IPS DF 6.9 (cell line): ENCODE data around the gene ARHGEF6.
"Not testable (repeated sequence)": the region's sequence is repeated elsewhere in the genome, so short reads cannot be mapped to it uniquely, and the experiment has no call there.

Source experiments
- DNase-seq: peaks from one replicate; pipeline ENCODE4 v3.0.0-alpha.2; 2013; ENCODE audit warnings: low read depth, low spot score
- H3K27ac ChIP-seq: one replicate; pipeline ENCODE4 v1.5.1; 2013; ENCODE audit warnings: low read length, control low read depth
- H3K27me3 ChIP-seq: 2 replicates; pipeline ENCODE4 v1.6.1; 2013; ENCODE audit warnings: mild to moderate bottlenecking, low read length; ENCODE audit not compliant: control insufficient read depth, insufficient read depth
- H3K36me3 ChIP-seq: 2 replicates; pipeline ENCODE4 v1.6.1; 2013; ENCODE audit warnings: low read length; ENCODE audit not compliant: control insufficient read depth, insufficient read depth
- H3K4me1 ChIP-seq: 2 replicates; pipeline ENCODE4 v1.6.1; 2013; ENCODE audit warnings: low read length; ENCODE audit not compliant: control insufficient read depth, insufficient read depth
- H3K4me3 ChIP-seq: 2 replicates; pipeline ENCODE4 v1.5.1; 2013; ENCODE audit warnings: mild to moderate bottlenecking, low read length
- H3K9me3 ChIP-seq: 2 replicates; pipeline ENCODE4 v1.6.1; 2013; ENCODE audit warnings: low read length, inconsistent platforms; ENCODE audit not compliant: control insufficient read depth, insufficient read depth
- WGBS: extraction: QIAGEN DNeasy Blood & Tissue Kit; methylation state at CpG from one replicate; pipeline ENCODE4 v1.1.7; 2013; ENCODE audit warnings: mixed read lengths, missing lambda C conversion rate; ENCODE audit not compliant: insufficient read length, insufficient coverage; 5-methylcytosine and 5-hydroxymethylcytosine counted together

The ARHGEF6 gene, protein sequence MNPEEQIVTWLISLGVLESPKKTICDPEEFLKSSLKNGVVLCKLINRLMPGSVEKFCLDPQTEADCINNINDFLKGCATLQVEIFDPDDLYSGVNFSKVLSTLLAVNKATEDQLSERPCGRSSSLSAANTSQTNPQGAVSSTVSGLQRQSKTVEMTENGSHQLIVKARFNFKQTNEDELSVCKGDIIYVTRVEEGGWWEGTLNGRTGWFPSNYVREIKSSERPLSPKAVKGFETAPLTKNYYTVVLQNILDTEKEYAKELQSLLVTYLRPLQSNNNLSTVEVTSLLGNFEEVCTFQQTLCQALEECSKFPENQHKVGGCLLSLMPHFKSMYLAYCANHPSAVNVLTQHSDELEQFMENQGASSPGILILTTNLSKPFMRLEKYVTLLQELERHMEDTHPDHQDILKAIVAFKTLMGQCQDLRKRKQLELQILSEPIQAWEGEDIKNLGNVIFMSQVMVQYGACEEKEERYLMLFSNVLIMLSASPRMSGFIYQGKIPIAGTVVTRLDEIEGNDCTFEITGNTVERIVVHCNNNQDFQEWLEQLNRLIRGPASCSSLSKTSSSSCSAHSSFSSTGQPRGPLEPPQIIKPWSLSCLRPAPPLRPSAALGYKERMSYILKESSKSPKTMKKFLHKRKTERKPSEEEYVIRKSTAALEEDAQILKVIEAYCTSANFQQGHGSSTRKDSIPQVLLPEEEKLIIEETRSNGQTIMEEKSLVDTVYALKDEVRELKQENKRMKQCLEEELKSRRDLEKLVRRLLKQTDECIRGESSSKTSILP

DNA sequence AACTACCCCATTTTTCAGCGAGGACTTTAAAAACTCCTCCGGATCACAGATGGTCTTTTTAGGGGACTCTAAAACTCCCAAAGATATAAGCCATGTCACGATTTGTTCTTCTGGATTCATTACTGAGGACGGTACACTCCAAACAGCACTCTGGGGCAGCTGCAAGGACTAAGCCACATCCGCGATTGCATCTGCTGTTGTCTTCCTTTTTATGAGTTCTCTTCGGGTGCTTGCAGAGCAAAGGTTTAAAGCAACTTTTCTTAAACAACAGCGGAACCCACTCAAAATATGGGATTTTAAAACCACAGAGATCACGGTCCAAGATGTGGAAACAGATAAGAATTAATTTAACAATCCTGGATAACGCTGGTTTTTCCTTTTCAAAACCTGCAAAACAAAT lies at the start of gene ARHGEF6:
TSS of gene ARHGEF6 (minus strand) at position 170 of the 400 bp plus-strand sequence. CDS start at position 120, 50 bp downstream.
- no peak for DNase-seq
- no peaks in the 10 kb centered on the region for H3K27me3 ChIP-seq
- no peaks in the 10 kb centered on the region for H3K4me1 ChIP-seq
- no peak within 1 kb of the TSS for H3K4me3 ChIP-seq
- no peaks in the 10 kb centered on the region for H3K9me3 ChIP-seq
- no CpG with 5 or more reads among the region's 10 CpGs for WGBS
- no peaks in the 10 kb centered on the region for H3K36me3 ChIP-seq
- H3K27ac ChIP-seq: no peak within 1 kb of the TSS

DNA sequence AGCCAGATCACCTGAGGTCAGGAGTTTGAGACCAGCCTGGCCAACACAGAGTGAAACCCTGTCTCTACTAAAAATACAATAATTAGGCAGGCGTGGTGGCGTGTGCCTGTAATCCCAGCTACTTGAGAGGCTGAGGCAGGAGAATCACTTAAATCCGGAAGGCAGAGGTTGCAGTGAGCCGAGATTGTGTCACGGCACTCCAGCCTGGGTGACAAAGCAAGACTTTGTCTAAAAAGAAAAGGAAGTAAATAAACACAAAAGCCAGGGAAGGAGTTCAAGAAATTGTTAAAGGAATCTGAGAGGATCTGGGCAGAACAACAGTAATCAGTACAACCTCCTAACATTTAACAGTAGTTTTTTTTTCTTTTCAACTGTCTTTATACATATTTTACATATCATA lies 48.7 kb upstream of the ARHGEF6 start:
- no peak overlapping the region for H3K27ac ChIP-seq
- no peak for DNase-seq
- H3K27me3 ChIP-seq: no peaks in the 10 kb centered on the region
- H3K4me3 ChIP-seq: no peak overlapping the region
- no CpG with 5 or more reads among the region's 5 CpGs for WGBS
- no peaks in the 10 kb centered on the region for H3K9me3 ChIP-seq
- no peaks in the 10 kb centered on the region for H3K4me1 ChIP-seq
- no peaks in the 10 kb centered on the region for H3K36me3 ChIP-seq

DNA sequence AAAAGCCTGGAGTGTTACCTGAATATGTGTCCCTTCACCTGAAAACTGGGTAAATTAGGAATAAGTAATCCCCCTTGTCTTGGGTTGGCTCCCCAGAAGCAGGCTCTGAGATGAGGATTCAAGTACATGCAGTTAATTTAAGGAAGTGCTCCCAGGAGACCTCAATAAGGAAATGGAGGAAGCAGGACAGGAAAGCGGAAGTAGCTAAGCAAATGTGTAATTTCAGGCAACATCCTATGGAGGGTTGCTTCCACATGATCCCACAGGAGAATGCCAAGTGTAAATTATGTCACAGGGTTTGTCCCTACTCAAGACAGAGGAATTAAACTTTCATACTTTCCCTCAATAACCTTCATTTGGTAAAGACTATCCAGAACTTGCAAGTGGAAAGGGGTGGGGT lies 48.1 kb upstream of the ARHGEF6 start:
- no CpG with 5 or more reads among the region's 1 CpG for WGBS
- H3K27me3 ChIP-seq: no peaks in the 10 kb centered on the region

DNA sequence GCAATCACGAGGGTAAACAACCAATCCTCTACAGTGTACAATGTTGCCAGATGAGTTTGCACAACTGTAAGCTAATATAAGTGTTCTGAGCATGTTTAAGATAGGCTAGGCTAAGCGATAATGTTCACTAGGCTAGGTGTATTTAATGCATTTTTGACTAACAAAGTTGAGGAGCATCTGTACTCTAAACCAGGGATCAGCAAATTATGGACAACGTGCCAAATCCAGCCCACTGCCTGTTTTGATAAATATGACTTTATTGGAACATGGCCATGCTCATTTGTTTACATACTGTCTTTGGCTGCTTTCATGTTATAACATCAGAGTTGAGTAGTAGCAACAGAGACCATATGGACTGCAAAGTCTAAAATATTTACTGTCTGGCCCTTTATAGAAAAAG lies 46.3 kb upstream of the ARHGEF6 start:
- Histone ChIP-seq H3K36me3 (no peaks in the 10 kb centered on the region), H3K27me3 (no peaks in the 10 kb centered on the region), H3K4me1 (no peaks in the 10 kb centered on the region), H3K27ac (no peak overlapping the region), H3K4me3 (no peak overlapping the region), H3K9me3 (no peaks in the 10 kb centered on the region)
- no CpG with 5 or more reads among the region's 3 CpGs for WGBS
- DNase-seq: no peak

More for the DNA sequence above, 48.1 kb upstream of the ARHGEF6 start:
- H3K27ac ChIP-seq: no peak overlapping the region
- no peaks in the 10 kb centered on the region for H3K4me1 ChIP-seq
- no peaks in the 10 kb centered on the region for H3K9me3 ChIP-seq
- no peak for DNase-seq
- H3K36me3 ChIP-seq: no peaks in the 10 kb centered on the region
- no peak overlapping the region for H3K4me3 ChIP-seq

DNA sequence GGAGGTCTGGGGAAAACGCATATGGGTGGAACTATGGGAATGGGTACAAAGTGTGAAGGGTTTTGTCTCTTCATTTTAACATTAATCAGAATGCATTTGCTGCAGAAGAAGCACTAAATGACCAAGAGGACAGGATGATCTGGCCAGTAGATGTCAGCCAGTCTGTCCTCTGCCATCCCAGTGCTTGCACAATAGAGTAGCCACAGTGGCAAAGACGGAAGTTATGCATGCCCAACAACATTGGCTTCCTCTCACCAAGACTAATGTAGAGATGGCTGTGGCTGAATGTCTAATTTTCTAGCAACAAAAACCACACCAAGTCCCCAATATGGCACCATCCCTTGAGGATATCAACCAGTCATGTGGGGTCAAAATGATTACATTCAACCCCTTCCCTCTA lies 45.0 kb upstream of the ARHGEF6 start:
- H3K27ac ChIP-seq: no peak overlapping the region
- DNase-seq: no peak
- no peak overlapping the region for H3K4me3 ChIP-seq
- no peaks in the 10 kb centered on the region for H3K27me3 ChIP-seq
- no peaks in the 10 kb centered on the region for H3K36me3 ChIP-seq
- no CpG with 5 or more reads among the region's 2 CpGs for WGBS
- H3K9me3 ChIP-seq: no peaks in the 10 kb centered on the region
- H3K4me1 ChIP-seq: no peaks in the 10 kb centered on the region

DNA sequence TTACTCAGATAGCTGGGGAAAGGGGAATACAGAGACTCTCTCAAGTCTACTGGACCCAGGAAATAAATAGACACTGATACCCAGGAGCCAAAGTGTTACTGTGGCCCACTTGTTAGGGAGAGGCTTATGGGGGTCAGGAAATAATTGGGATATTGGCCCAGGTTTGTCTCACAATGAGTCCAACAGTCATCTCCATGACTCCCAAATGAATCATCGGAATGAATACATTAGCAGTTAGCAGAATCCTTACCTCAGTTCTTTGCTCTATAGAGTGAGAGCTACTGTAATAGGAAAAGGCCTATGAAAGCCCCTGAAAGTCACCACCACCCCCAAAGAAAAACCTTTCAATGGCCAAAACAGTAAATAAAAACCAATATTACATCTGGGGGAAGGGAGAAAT lies 42.4 kb upstream of the ARHGEF6 start:
- no peak overlapping the region for H3K4me3 ChIP-seq
- H3K9me3 ChIP-seq: no peaks in the 10 kb centered on the region
- DNase-seq: no peak
- H3K27ac ChIP-seq: no peak overlapping the region
- no peaks in the 10 kb centered on the region for H3K4me1 ChIP-seq
- WGBS: no CpG with 5 or more reads among the region's 1 CpG
- H3K27me3 ChIP-seq: no peaks in the 10 kb centered on the region
- no peaks in the 10 kb centered on the region for H3K36me3 ChIP-seq

DNA sequence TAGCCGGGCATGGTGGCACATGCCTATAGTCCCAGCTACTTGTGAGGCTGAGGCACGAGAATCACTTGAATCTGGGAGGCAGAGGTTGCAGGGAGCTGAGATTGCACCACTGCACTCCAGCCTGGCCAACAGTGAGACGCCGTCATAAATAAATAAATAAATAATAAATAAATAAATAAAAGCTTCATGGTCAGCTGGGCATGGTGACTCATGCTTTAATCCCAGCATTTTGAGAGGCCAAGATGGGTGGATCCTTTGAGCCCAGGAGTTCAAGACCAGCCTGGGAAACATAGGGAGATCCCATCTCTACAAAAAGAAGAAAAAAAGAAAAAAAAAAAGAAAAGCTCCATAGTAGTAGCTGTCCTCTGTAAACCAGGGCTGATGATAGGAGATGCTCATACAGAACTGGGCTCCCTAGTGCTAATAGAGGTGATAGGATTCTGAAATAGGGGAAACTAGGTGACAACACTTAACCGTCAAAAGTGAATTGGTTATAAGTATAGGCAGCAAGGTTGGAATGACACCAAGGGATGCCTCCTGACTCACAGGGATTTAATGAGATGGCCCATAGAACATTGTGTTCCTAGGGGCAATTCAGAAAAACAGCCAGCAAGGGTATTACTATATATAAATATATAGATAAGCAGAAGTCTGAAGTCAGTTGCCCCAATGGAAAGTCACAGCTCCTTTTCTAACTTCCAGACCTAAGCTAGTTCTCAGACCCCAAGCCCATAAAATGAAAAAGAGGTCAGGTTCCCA lies 41.8 kb upstream of the ARHGEF6 start:
- Histone ChIP-seq H3K27ac (no peak overlapping the region), H3K36me3 (no peaks in the 10 kb centered on the region), H3K27me3 (no peaks in the 10 kb centered on the region), H3K4me1 (no peaks in the 10 kb centered on the region), H3K9me3 (no peaks in the 10 kb centered on the region), H3K4me3 (no peak overlapping the region)
- DNase-seq: no peak
- WGBS: no CpG with 5 or more reads among the region's 5 CpGs

DNA sequence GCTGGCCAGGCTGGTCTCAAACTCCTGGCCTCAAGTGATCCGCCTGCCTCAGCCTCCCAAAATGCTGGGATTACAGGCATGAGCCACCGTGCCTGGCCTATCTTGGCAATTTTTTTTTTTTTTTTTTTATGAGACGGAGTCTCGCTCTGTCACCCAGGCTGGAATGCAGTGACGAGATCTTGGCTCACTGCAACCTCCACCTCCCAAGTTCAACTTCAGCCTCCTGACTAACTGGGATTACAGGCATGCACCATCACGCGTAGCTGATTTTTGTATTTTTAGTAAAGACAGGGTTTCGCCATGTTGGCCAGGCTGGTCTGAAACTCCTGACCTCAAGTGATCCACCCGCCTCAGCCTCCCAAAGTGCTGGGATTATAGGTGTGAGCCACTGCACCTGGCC lies 39.0 kb upstream of the ARHGEF6 start:
- WGBS: no CpG with 5 or more reads among the region's 9 CpGs
- not testable (repeated sequence) for H3K4me3 ChIP-seq, H3K27me3 ChIP-seq, H3K9me3 ChIP-seq, H3K4me1 ChIP-seq, DNase-seq, H3K36me3 ChIP-seq, H3K27ac ChIP-seq

DNA sequence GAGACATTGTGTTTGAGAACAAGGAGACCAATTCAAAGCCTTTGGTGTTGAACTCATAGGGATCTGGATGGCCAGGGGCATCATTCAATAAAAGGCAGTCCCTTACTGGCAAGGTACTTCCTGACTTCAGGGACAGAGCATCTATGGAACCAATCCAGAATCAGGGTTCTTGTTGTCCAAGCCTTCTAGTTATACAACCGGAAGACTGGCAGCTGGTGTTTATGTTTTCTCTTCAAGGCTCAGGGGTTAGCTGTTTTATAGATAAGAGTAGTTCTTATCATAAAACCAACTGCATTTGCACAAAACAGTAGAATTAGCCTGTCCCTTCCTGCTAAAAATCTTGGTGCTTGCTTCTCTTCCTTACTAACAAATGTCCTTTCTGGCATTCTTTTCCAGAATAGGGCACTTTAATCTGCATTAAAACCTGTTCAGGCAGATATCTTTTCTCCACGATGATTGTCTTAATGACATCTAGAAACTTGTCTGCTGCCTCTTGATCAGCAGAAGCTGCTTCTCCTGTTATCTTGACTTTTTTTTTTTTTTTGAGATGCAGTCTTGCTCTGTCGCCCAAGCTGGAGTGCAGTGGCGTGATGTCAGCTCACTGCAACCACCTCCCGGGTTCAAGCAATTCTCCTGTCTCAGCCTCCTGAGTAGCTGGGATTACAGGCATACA lies 38.4 kb upstream of the ARHGEF6 start:
- Histone ChIP-seq H3K36me3 (no peaks in the 10 kb centered on the region), H3K27ac (no peak overlapping the region), H3K4me1 (no peaks in the 10 kb centered on the region), H3K9me3 (no peaks in the 10 kb centered on the region), H3K27me3 (no peaks in the 10 kb centered on the region), H3K4me3 (no peak overlapping the region)
- WGBS: no CpG with 5 or more reads among the region's 5 CpGs
- no peak for DNase-seq

DNA sequence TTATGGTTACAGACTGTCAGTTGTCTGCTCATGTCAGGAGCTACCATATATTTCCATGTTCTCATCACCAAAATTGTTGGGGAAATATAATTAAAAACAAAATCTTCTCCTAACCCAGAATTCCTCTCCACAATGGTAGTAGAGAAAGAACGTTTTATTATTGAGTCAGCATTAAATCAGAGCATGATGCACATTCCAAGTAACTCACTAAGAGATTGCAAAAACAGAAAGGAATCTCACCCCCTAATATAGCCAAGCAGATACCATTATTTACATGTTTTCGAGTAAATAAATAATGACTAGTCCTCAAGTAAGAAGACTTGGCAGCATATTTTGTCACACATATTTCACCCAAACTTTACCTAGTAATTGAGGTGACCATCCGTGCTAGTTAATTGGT lies 36.2 kb upstream of the ARHGEF6 start:
- Histone ChIP-seq H3K36me3 (no peaks in the 10 kb centered on the region), H3K27ac (no peak overlapping the region), H3K27me3 (no peaks in the 10 kb centered on the region), H3K9me3 (no peaks in the 10 kb centered on the region), H3K4me3 (no peak overlapping the region), H3K4me1 (no peaks in the 10 kb centered on the region)
- no CpG with 5 or more reads among the region's 3 CpGs for WGBS
- DNase-seq: no peak
